Measurements from ENCODE around the gene IFT27.

DNA sequence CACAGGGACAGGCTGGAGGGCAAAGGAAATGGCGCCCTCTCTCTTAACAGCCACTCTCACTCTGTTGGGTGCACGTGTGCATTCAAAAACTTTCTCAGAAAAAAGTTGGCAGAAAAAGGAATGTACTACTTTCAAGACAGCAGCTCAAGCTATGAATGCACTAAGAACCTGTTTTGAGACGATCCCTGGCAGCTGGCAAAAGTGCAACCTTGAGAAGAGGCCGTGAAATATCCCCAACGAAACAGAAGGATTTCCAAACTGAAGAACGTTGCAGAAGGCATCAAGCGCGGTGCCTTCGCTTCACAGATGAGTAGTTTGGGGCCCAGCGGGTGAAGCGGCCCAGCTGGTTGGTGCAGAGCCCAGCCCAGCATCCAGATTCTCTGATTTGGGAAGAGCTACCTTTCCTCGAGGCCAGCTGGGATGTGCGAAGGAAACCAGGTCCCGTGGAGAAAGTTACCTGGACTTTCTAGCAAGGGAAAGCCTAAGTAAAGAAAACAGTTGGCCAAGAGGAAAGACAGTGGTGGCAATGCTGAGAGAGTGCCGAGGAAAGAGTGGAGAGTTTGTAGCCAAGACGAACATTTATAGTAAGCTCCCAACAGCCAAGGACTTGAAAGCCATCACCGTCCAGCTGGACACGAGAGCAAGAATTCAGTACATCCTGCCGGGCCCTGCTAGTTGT is 16.3 kb downstream of the IFT27 start:
- TF ChIP-seq GATA3 (IDR thresholded peaks at IDR 0.05; ENCODE audit: low read depth, low read length) = no peak
- TF ChIP-seq GATA2 (IDR thresholded peaks at IDR 0.05; ENCODE audit: low read depth, low read length) = no peak
